IPS-15b (cell line): ENCODE data around the gene ABRACL.
"Not testable (repeated sequence)": the region's sequence is repeated elsewhere in the genome, so short reads cannot be mapped to it uniquely, and the experiment has no call there.

ENCODE experiments used
- H3K27me3 ChIP-seq: one replicate; pipeline ENCODE4 v1.6.1; 2013; ENCODE audit warnings: low read length; ENCODE audit not compliant: control insufficient read depth, insufficient read depth
- H3K36me3 ChIP-seq: one replicate; pipeline ENCODE4 v1.6.1; 2013; ENCODE audit warnings: low read length; ENCODE audit not compliant: control insufficient read depth, insufficient read depth
- H3K4me1 ChIP-seq: one replicate; pipeline ENCODE4 v1.6.1; 2013; ENCODE audit warnings: mild to moderate bottlenecking, low read length; ENCODE audit not compliant: control insufficient read depth, insufficient read depth
- H3K4me3 ChIP-seq: one replicate; pipeline ENCODE4 v1.5.1; 2013; ENCODE audit warnings: low read depth, low read length
- H3K9ac ChIP-seq: one replicate; pipeline ENCODE4 v1.6.1; 2013; ENCODE audit warnings: low read depth, mild to moderate bottlenecking, low read length
- H3K9me3 ChIP-seq: one replicate; pipeline ENCODE4 v1.6.1; 2013; ENCODE audit warnings: mild to moderate bottlenecking, low read length; ENCODE audit not compliant: control insufficient read depth, insufficient read depth

ABRACL gene

GRCh38 chr6:138992965-138993364, 35.6 kb upstream of the ABRACL start:
- H3K9ac ChIP-seq, H3K27me3 ChIP-seq, H3K9me3 ChIP-seq, H3K36me3 ChIP-seq, H3K4me1 ChIP-seq, H3K4me3 ChIP-seq: not testable (repeated sequence)

DNA sequence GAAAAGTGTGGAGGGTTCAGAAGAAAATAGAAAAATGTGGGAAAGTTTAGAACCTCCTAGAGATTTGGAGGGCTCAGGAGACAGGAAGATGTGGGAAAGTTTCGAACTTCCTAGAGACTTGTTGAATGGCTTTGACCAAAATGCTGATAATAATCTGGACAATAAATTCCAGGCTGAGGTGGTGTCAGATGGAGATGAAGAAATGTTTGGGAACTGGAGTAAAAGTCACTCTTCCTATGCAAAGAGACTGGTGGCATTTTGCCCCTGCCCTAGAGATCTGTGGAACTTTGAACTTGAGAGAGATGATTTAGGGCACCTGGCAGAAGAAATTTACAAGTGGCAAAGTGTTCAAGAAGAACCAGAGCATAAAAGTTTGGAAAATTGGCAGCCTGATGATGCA, 35.1 kb upstream of the ABRACL start:
- H3K36me3 ChIP-seq, H3K4me3 ChIP-seq, H3K9ac ChIP-seq, H3K27me3 ChIP-seq, H3K9me3 ChIP-seq, H3K4me1 ChIP-seq: not testable (repeated sequence)

DNA sequence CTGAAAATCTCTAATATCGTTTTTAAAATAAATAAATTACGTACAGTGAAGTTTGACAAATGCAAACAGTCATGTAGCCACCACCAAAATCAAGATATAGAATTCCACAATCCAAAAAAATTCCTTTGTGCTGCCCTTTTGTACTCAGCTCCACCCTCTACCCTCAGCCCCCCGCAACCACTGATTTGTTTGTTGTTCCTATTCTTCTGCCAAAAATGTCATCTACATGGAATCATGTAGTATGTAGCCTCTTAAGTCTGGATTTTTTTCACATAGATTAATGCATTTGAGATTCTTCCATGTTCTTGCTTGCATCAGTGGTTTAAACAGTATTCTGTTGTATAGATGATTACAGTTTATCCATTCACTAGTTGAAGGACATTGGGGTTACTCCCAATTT, 32.0 kb upstream of the ABRACL start:
- Histone ChIP-seq H3K4me3 (no peak overlapping the region), H3K9me3 (no peaks in the 10 kb centered on the region), H3K4me1 (peaks cover 8% of the 10 kb centered on the region), H3K36me3 (no peaks in the 10 kb centered on the region), H3K27me3 (no peaks in the 10 kb centered on the region), H3K9ac (no peak overlapping the region)

GRCh38 chr6:138997136-138997535, 31.4 kb upstream of the ABRACL start:
- Histone ChIP-seq H3K4me1 (peaks cover 8% of the 10 kb centered on the region), H3K27me3 (no peaks in the 10 kb centered on the region), H3K9ac (no peak overlapping the region), H3K9me3 (no peaks in the 10 kb centered on the region), H3K4me3 (no peak overlapping the region), H3K36me3 (no peaks in the 10 kb centered on the region)

- Histone ChIP-seq H3K9me3 (no peaks in the 10 kb centered on the region), H3K36me3 (no peaks in the 10 kb centered on the region), H3K27me3 (no peaks in the 10 kb centered on the region)
Observed at GRCh38 chr6:138999949-139000725, 28.4 kb upstream of the ABRACL start.

GRCh38 chr6:139003751-139004150, 24.8 kb upstream of the ABRACL start:
- Histone ChIP-seq H3K9ac (no peak overlapping the region), H3K9me3 (no peaks in the 10 kb centered on the region), H3K4me3 (no peak overlapping the region), H3K27me3 (no peaks in the 10 kb centered on the region), H3K36me3 (no peaks in the 10 kb centered on the region), H3K4me1 (no peaks in the 10 kb centered on the region)

More at GRCh38 chr6:138999949-139000725, 28.4 kb upstream of the ABRACL start:
- Histone ChIP-seq H3K4me3 (no peak overlapping the region), H3K4me1 (peaks cover 5% of the 10 kb centered on the region), H3K9ac (no peak overlapping the region)

GRCh38 chr6:139006477-139006876, 22.1 kb upstream of the ABRACL start:
- H3K36me3 ChIP-seq = no peaks in the 10 kb centered on the region
- no peaks in the 10 kb centered on the region for H3K4me1 ChIP-seq
- H3K27me3 ChIP-seq = no peaks in the 10 kb centered on the region
- no peak overlapping the region for H3K4me3 ChIP-seq
- H3K9ac ChIP-seq = no peak overlapping the region
- no peaks in the 10 kb centered on the region for H3K9me3 ChIP-seq

DNA sequence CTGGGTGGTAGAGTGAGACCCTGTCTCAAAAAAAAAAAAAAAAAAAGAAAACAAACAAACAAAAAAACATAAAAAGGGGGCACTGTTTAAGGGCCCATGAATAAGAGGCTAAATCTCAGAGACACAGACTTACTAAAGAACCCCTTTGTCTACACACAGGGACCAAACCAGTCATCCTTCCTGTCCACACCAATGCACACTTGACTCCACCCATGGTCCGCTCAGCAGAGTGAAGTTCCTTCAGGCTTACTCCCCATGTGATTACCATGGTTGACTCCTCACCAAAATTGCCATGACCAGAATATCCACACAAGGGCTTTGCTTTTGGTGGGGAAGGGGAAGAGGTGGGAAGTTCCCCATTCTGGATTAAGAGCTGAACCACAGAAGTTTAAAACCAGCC, 21.1 kb upstream of the ABRACL start:
- H3K9me3 ChIP-seq = no peaks in the 10 kb centered on the region
- no peak overlapping the region for H3K4me3 ChIP-seq
- no peaks in the 10 kb centered on the region for H3K36me3 ChIP-seq
- H3K27me3 ChIP-seq = no peaks in the 10 kb centered on the region
- H3K9ac ChIP-seq = no peak overlapping the region
- no peaks in the 10 kb centered on the region for H3K4me1 ChIP-seq

GRCh38 chr6:139008117-139008516, 20.4 kb upstream of the ABRACL start:
- Histone ChIP-seq H3K9me3 (no peaks in the 10 kb centered on the region), H3K9ac (no peak overlapping the region), H3K27me3 (no peaks in the 10 kb centered on the region), H3K36me3 (no peaks in the 10 kb centered on the region), H3K4me1 (peaks cover 4% of the 10 kb centered on the region), H3K4me3 (no peak overlapping the region)

- Histone ChIP-seq H3K9me3 (no peaks in the 10 kb centered on the region), H3K4me1 (peaks cover 4% of the 10 kb centered on the region), H3K27me3 (no peaks in the 10 kb centered on the region), H3K36me3 (no peaks in the 10 kb centered on the region), H3K9ac (no peak overlapping the region), H3K4me3 (no peak overlapping the region)
Observed at GRCh38 chr6:139010674-139011073, 17.9 kb upstream of the ABRACL start.

GRCh38 chr6:139011980-139012379, 16.6 kb upstream of the ABRACL start:
- Histone ChIP-seq H3K9me3 (no peaks in the 10 kb centered on the region), H3K4me1 (peaks cover 4% of the 10 kb centered on the region)

GRCh38 chr6:139013185-139013800, 15.3 kb upstream of the ABRACL start:
- Histone ChIP-seq H3K9ac (no peak overlapping the region), H3K4me3 (no peak overlapping the region), H3K9me3 (no peaks in the 10 kb centered on the region), H3K4me1 (peaks cover 8% of the 10 kb centered on the region), H3K36me3 (no peaks in the 10 kb centered on the region), H3K27me3 (no peaks in the 10 kb centered on the region)

More at GRCh38 chr6:139011980-139012379, 16.6 kb upstream of the ABRACL start:
- H3K27me3 ChIP-seq = no peaks in the 10 kb centered on the region
- H3K36me3 ChIP-seq = no peaks in the 10 kb centered on the region
- no peak overlapping the region for H3K4me3 ChIP-seq
- no peak overlapping the region for H3K9ac ChIP-seq
